Skeletal muscle cell (primary cell): Measurements from ENCODE around the gene R3HCC1L.

Experiments
- DNase-seq: peaks from one replicate; pipeline ENCODE4 v3.0.0-alpha.2; 2010; ENCODE audit warnings: low read depth
- H3K4me3 ChIP-seq: 2 replicates; pipeline ENCODE4 v1.5.1; 2011; ENCODE audit warnings: low read depth, mild to moderate bottlenecking, control low read depth, low read length, moderate library complexity

Gene R3HCC1L

DNA sequence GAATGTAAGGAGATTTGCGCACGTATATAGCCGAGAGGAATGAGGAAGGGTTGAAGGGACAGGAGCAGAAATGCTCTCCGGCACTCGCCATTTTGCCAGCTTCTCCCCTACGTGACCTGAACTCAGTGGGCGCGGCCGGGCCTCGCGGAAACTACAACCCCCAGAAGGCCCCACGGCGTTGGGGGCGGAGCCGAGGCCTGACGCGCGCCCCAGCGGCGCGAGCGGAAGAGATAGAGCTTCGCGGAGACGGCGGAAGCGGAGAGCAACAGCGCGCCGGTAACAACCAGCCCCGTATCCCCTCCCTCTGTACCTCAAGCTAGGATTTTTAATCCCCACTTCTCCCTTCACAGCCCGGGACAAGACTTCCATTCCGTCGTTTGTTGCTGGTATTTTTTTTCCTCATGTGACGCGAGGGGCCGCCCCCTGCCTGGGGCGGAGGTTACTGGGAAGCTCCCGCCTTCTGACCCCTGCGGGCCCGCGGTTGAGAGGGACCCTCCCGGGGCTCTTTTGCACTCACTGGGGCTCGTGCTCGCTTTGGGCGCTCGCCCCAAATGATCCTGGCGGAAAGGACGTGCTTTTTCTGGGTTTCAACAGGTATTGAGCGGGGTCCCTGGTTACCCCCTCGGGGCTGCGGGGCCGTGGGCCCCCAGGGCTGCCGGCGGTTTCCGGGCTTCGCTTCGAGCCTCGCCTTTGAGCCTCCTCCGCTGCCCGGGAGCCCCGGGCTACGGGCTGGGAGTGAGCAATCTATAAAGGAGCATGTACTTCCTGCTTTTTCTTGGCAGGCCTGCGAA, at the start of gene R3HCC1L:
Gene R3HCC1L, plus strand, starts transcription at position 227 of the 791 bp plus-strand sequence. CDS start 73,458 bp downstream, outside the sequence.
- peak; percentile 39 for DNase-seq

DNA sequence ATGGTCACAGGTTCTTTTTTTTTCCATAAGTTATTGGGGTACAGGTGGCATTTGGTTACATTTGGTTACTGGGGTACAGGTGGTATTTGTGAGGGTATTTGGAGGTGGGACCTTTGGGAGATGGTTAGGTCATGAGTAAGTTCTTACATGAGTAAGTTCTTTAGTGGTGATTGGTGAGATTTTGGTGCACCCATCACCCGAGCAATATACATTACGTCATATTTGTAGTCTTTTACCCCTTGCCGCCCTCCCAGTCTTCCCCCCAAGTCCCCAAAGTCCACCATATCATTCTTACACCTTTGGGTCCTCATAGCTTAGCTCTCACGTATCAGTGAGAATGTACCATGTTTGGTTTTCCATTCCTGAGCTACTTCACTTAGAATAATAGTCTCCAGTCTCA, 49.2 kb upstream of the R3HCC1L start:
- DNase-seq: no peak

More for the DNA sequence above, at the start of gene R3HCC1L:
- H3K4me3 ChIP-seq: peak within 1 kb of the TSS; percentile 95

DNA sequence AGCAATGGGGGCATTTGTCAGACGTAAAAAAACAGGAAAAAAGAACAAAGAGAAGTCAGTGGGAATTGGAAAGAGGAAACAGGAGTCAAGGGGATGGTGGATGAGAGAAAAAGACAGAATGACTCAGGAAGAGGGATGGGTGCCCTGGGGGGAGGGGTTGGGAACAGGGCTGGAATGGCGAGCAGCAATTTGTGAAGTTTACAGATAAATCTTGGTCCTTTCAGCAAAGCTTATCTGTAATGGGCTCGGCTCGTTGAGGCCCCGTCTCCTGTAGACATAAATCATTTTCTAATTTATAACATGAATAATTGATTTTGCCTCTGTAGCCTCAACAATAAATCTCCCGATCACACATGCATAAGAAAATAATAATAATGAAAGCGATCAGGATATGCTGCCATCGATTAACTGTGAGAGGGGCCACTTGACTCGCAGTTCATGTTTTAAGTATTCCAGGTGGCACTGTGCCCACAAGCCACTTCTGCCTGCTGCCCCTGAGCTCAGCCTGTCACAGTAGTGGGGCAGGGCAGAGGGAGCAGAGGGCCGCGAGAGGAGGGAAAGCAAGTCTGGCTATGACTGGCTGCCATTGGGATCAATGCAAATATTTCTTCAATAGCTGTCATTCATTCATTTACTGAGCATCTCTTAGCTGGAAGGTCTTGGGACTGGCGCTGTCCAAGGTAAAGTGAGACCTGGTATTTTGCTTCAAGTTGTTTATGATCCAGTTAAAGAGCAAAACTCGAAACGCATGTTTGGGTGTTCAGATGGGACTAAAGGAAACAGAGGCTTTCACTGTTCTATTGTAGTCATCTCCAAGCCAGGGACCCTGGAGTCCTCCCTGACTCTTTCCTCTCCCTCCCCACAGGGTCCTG, 47.4 kb upstream of the R3HCC1L start:
- no peak overlapping the region for H3K4me3 ChIP-seq
- DNase-seq: no peak

More for the DNA sequence above, 49.2 kb upstream of the R3HCC1L start:
- H3K4me3 ChIP-seq: no peak overlapping the region

DNA sequence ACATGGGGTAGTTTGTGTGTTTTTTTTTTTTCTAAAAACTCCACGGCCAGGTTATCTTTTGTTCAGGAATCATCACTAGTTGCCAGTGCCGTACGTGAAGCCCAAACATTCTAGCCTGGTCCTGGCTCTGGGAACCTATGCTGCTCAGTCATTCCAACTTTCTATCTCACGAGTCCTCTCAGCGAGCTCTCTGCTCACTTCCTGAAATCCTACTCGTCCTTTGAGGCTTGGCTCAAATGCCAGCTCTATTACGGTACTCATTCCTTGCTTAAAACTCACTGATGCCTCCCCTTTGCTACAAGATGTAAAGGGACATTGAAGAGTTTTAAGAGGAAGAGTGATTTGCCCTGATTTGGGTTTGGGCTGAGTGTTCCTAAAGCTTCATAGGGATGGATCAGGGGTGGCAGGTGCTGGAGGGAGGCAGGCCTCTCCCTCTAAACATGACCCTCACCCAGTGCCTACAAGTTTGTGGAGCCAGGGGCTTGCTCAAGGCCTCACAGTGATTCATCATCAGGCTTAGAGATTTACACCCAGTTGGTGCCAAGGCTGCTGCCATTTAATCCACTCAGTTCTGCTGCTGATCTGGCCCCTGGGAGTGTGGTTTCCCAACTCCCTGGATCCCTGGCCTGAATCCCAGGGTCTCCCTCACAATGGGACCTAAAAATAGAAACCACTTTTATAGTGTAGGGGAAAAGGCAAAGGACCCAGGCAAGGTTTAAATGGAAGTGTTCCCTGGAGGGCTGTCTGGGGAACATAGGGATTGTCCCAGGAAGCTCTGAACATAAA, 46.1 kb upstream of the R3HCC1L start:
- DNase-seq: no peak
- no peak overlapping the region for H3K4me3 ChIP-seq

DNA sequence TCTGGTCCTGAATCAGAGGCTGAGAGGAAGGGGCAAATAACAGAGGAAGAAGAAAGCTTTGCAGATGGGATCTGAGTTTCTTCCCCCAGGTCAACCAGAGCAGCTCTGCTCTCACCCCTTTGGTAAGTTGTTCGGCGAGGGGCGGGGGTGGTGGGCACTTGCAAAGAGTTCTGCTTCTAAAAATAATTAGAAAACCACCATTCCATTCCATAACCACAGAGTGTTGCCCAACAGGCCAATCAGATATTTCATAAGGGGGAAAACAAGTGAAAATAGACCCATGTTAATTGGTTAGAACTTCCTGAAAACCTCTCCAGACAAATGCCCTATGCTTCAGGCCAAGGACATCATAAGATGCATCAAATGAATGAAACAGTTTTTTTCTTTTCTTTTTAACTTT, 43.6 kb upstream of the R3HCC1L start:
- H3K4me3 ChIP-seq: no peak overlapping the region
- no peak for DNase-seq

DNA sequence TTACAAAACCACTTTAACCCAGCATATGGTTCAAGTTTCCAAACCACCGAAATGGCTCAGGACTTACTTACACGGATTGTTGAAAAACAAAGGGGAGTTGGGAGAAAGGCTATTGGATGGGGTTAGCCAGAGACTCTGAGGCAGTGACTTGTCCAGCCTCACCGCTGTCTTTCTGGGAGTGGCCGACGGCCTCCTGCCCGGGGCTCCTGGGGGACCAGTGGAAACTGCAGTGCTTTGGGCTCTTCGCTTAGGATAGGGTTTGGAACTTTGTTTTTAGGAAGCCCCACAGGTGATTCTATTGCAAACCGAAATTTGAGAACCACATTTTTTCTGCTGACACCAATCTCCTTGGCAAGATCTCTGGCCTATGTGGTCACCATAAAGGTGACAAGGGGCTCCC, 38.1 kb upstream of the R3HCC1L start:
- H3K4me3 ChIP-seq: no peak overlapping the region
- DNase-seq: no peak

DNA sequence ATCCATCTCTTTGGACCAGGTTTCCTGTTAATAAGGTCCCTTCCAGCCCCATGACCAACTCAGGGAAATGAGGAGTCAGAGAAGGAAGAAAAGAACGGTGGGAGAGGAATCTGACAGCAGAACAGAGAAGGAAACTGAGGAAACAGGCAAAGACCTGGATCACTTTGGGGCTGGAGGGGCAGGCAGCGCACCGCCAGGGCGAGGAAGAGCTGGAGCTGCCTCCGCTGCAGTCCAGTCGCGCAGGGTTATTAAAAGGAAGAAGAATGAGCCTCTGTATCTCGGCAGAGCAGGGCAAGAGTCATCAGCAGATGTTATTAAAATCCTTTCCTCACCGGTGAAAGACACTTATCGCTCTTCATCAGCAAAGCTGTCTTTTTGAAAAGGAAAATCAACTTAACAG, 37.7 kb upstream of the R3HCC1L start:
- no peak for DNase-seq
- no peak overlapping the region for H3K4me3 ChIP-seq

DNA sequence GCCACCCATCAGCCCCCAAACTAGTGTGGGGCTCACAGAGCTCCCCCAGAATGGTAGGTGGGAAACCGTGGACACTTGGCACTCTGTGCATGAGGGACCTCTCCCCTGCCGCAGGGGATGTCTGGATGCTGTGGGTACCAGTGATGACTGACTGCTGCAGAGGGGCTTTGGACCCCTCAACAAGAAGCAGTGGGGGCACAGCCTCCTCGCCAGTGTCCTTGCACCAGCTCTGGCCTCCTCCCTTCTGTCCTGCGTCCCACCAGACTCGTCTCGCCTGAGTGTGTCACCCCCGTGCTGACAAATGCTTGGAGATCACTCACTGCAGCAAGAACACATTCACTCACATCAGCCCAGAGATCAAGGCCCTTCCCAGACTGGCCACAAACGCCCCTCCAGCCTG, 37.3 kb upstream of the R3HCC1L start:
- no peak for DNase-seq
- H3K4me3 ChIP-seq: no peak overlapping the region

DNA sequence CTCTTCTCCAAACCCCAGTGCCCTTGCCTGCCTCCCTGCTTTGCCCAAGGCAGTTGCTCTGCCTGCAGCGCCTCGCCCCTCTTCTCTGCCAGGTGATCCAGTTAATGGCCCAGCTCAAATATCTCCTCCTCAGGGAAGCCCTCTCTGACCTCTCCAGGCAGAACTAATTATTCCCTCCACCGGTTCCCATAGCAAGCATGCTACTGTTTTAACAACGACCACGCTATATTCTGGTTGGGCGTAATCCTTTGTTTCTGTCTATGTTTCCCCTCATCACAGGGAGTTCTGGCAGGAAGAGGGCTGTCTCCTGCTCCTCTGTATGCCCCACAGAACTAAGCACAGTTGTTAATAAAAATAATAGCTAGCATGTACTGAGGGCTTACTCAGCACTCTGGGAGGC, 36.8 kb upstream of the R3HCC1L start:
- DNase-seq: no peak
- no peak overlapping the region for H3K4me3 ChIP-seq

DNA sequence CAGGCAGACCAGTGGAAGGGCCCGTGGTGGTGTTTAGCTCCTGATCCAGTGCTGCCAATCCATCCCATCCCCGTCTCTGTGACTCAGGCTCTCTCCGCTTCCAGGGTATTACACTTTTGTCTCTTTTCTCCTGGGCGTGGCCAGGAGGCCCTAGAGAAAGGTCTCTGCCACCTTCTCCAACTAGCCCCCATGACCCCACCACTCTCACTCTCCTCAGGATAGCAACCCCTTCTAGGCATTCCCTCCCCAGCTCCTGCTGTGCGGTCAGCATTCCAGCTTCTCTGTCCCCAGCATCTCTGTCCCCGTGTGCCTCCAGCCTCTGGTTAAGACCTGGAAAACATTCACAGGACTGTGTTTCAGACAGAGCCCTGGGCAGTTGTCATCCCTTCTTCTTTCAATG, 36.2 kb upstream of the R3HCC1L start:
- no peak overlapping the region for H3K4me3 ChIP-seq
- DNase-seq: no peak

DNA sequence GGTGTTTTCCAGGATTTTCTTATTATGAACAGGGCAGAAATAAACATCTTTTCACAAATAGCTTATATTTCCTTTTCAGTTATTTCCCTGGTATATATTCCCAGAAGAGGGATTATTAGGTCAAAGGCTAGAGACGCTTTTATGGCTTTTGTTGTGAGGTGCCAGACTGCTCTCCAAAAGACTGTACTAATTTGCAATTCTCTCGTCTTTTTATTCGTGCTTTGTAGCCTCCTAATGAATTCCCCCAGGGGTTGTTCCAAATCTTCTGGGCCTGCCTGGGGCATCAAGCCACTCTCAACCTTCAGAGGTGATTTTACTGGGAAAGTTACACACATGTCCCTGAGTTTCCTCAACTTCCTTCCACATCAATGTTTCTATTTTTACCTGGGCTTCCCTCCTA, 34.0 kb upstream of the R3HCC1L start:
- no peak overlapping the region for H3K4me3 ChIP-seq

DNA sequence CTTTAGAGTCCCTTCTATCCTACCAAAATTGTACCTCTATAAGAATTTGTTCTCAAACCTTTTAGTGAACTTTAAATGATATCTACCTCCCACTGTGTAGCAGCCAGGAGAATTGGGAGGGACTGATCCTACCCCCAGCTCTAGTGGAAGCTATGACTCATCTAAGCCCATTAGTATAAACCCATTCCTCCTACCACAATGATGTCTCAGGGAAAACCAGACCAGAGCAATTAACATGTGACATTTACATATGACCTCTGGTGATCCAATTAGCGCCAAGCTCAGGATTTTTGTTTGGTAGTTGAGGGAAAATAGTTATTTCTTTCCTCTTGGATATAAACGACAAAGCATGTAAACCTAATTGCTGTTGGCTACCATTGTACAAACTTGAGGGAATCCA, 33.1 kb upstream of the R3HCC1L start:
- no peak overlapping the region for H3K4me3 ChIP-seq
- no peak for DNase-seq

More for the DNA sequence above, 34.0 kb upstream of the R3HCC1L start:
- no peak for DNase-seq

DNA sequence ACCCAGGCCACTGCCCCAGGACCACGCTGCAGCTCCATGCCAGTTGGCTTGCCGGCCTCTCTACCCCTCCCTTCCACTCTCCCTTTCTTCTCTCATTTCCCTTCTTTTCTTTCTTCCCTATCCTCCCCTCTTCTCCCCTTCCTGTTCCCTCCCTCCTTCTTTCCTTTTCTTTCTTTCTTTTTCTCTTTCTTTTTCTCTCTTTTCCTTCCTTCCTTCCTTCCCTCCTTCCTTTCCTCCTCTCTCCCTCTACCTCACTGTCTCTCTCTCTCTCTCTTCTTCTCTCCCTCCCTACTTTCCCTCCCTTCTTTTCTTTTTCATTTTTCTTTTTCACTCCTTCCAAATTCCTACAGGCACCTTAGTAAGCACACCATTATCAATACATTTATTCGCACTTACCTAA, 30.3 kb upstream of the R3HCC1L start:
- no peak for DNase-seq
- no peak overlapping the region for H3K4me3 ChIP-seq

DNA sequence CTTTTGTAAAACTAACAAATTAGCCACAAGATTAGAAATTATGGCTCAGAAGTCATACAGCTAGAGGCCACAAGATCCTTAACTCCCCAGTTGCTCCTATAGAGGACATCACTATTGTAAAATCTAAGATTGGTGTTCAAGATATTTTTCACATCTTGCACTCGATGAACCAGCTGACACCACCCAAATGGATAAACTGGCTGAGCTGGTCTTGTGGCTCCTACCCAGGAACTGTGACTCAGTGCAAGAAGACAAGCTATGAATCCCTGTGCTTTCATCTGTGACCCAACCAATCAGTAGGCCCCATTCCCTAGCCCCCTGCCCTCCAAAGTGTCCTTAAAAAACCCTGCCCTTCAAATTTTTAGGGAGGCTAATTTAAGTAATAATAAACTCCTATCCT, 27.9 kb upstream of the R3HCC1L start:
- H3K4me3 ChIP-seq: no peak overlapping the region
- no peak for DNase-seq

DNA sequence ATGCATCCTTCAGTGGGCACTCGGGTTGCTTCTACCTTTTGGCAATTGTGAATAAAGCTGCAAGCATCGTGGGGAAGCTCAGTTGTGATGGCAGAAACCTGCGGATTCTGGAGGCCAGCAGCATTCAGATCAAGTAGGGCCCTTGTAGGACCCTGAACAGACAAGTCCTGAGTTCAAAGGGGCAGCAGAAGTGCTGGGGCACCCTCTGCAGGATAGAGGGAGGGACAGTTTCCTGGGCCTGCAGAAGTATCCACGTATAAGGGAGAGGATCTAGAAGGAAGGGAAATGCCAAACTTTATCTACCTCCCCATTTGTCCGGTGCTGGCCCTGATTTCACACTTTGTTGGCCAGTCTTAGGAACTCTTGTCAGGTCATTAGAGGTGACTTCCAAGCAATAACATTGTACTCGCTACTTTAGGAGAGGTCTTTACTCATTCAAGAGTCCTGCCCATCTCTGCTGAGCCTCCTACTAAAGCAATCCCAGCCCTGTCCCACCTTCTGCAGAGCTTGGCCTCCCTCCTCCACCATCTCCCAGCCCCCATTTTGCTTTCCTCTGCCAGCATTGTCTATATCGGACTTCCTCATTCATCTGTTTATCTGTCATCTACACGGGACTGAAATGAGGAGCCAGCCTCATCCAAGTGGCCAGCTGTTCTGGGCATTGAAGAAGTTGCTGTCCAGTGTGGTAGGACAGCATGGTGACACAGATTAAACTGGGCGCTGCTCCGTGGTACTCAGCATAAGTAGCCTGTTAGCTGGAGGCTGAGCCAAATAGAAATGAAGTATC, 26.6 kb upstream of the R3HCC1L start:
- no peak overlapping the region for H3K4me3 ChIP-seq
- no peak for DNase-seq

DNA sequence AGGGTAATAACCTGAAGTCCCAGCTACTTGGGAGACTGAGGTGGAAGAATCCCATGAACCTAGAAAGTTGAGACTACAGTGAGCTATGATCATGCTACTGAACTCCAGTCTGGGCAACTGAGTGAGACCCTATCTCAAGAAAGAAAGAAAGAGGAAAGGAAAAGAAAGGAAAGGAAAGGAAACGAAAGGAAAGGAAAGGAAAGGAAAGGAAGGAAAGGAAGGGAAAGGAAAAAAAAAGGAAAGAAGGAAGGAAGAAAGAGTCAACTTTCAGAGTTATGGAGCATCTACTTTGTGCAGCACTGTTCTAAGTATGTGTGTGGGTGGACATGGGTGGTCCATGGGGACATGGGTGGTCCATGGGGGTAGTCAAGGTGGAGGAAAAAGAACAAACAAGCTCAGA, 24.1 kb upstream of the R3HCC1L start:
- no peak for DNase-seq
- H3K4me3 ChIP-seq: no peak overlapping the region

DNA sequence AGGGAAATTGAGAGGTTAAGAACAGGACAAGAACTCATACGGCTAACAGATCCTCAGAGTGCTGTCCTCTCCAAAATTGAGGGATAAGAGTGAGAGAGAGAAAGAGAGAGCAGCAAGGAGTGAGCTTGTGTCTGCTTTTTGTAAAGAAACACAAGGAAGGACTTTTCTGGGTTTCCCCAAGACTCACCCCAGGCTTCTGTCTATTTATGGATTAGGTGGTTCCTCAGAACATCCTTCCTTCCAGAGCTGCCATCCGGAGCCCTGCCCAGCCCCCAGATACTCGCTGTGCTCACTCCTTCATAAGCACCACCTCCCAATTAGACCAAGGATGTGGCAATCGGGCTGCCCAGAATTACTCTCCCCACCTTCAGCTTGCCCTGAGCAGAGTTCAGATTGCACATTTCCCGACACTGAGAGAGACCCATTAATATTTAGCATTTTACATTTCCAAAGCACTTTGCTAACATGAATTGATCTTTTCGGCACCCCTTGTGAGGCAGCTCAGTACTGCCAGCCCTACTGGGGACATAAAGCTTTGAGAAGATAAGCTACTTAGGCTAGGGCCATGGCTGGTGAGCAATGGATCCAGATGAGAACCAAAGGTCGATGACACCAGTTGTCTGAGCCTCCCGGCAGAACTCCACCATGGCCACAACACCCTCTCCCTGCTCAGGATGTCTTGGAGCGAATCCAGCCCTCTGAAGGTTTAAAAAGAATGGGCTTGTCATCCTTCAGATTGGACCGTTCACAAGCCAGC, 19.2 kb upstream of the R3HCC1L start:
- no peak for DNase-seq
- H3K4me3 ChIP-seq: no peak overlapping the region

DNA sequence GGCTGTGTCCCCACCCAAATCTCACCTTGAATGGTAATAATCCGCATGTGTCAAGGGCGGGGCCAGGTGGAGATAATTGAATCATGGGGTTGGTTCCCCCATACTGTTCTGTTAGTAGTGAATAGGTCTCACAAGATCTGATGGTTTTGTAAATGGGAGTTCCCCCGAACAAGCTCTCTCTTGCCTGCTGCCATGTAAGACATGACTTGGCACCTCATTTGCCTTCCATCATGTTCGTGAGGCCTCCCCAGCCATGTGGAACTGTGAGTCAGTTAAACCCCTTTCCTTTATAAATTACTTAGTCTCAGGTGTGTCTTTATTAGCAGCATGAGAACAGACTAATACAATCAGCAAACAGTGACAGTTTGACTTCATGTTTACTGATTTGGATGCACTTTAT, 14.6 kb upstream of the R3HCC1L start:
- H3K4me3 ChIP-seq: no peak overlapping the region
- no peak for DNase-seq
